Measurements from ENCODE around the gene RUNX1. TPM values are rescaled to one million over a fixed set of nuclear protein-coding genes. Genes with fewer than 3 reads are reported as not detected.
A peak's percentile ranks its signal among the peaks of the same experiment; 100 is the strongest.

The RUNX1 gene
- total RNA-seq, 2 donors from 2014 or later, result 97.0 to 110 TPM

- H3K27ac Mint-ChIP-seq, result peak overlapping the region; percentile 88
- no peaks in the 10 kb centered on the region for H3K36me3 Mint-ChIP-seq (ENCODE audit: low read depth)
- no peaks in the 10 kb centered on the region for H3K27me3 Mint-ChIP-seq
- peaks cover 69% of the 10 kb centered on the region for H3K4me1 Mint-ChIP-seq
- no peak for DNase-seq
- no peak for ATAC-seq
- H3K9me3 ChIP-seq (ENCODE audit: control insufficient read depth, low read length, poor library complexity, severe bottlenecking), result no peaks in the 10 kb centered on the region
- no peak overlapping the region for H3K4me3 Mint-ChIP-seq
Measured at GRCh38 chr21:35016071-35016470, 33.0 kb downstream of the RUNX1 start.

GRCh38 chr21:35015435-35016024 is 33.6 kb downstream of the RUNX1 start:
- Mint-ChIP-seq H3K4me1 (peaks cover 70% of the 10 kb centered on the region), H3K27me3 (no peaks in the 10 kb centered on the region), H3K4me3 (peak overlapping the region; percentile 28), H3K36me3 (ENCODE audit: low read depth) (no peaks in the 10 kb centered on the region), H3K27ac (peak overlapping the region; percentile 44)
- ATAC-seq, result peak; percentile 81
- H3K9me3 ChIP-seq (ENCODE audit: control insufficient read depth, low read length, poor library complexity, severe bottlenecking), result no peaks in the 10 kb centered on the region
- no peak for DNase-seq

- H3K27ac Mint-ChIP-seq, result peak overlapping the region; percentile 44
- DNase-seq (no peak), ATAC-seq (no peak)
- no peaks in the 10 kb centered on the region for H3K9me3 ChIP-seq (ENCODE audit: control insufficient read depth, low read length, poor library complexity, severe bottlenecking)
- no peaks in the 10 kb centered on the region for H3K27me3 Mint-ChIP-seq
- no peaks in the 10 kb centered on the region for H3K36me3 Mint-ChIP-seq (ENCODE audit: low read depth)
- peaks cover 69% of the 10 kb centered on the region for H3K4me1 Mint-ChIP-seq
- H3K4me3 Mint-ChIP-seq, result no peak overlapping the region
Measured at GRCh38 chr21:35014302-35015041, 34.6 kb downstream of the RUNX1 start.

GRCh38 chr21:35011681-35012080 is 37.4 kb downstream of the RUNX1 start:
- no peaks in the 10 kb centered on the region for H3K9me3 ChIP-seq (ENCODE audit: control insufficient read depth, low read length, poor library complexity, severe bottlenecking)
- DNase-seq (no peak), ATAC-seq (peak; percentile 49)
- H3K4me3 Mint-ChIP-seq, result peak overlapping the region; percentile 61
- peaks cover 70% of the 10 kb centered on the region for H3K4me1 Mint-ChIP-seq
- H3K27ac Mint-ChIP-seq, result peak overlapping the region; percentile 73
- H3K27me3 Mint-ChIP-seq, result no peaks in the 10 kb centered on the region
- H3K36me3 Mint-ChIP-seq (ENCODE audit: low read depth), result peaks cover 3% of the 10 kb centered on the region

- Mint-ChIP-seq H3K4me3 (peak overlapping the region; percentile 12), H3K36me3 (ENCODE audit: low read depth) (peaks cover 3% of the 10 kb centered on the region), H3K27me3 (no peaks in the 10 kb centered on the region), H3K27ac (peak overlapping the region; percentile 73), H3K4me1 (peaks cover 70% of the 10 kb centered on the region)
- no peak for DNase-seq
- ATAC-seq, result no peak
- no peaks in the 10 kb centered on the region for H3K9me3 ChIP-seq (ENCODE audit: control insufficient read depth, low read length, poor library complexity, severe bottlenecking)
Measured at GRCh38 chr21:35010447-35010846, 38.7 kb downstream of the RUNX1 start.

GRCh38 chr21:35007348-35007747 is 41.8 kb downstream of the RUNX1 start:
- Mint-ChIP-seq H3K4me3 (peak overlapping the region; percentile 33), H3K4me1 (peaks cover 69% of the 10 kb centered on the region), H3K27me3 (no peaks in the 10 kb centered on the region), H3K36me3 (ENCODE audit: low read depth) (peaks cover 3% of the 10 kb centered on the region), H3K27ac (peak overlapping the region; percentile 88)
- no peaks in the 10 kb centered on the region for H3K9me3 ChIP-seq (ENCODE audit: control insufficient read depth, low read length, poor library complexity, severe bottlenecking)
- DNase-seq (no peak), ATAC-seq (no peak)

GRCh38 chr21:35006771-35007170 is 42.3 kb downstream of the RUNX1 start:
- Mint-ChIP-seq H3K27ac (peak overlapping the region; percentile 88), H3K4me3 (no peak overlapping the region), H3K4me1 (peaks cover 67% of the 10 kb centered on the region), H3K36me3 (ENCODE audit: low read depth) (peaks cover 3% of the 10 kb centered on the region), H3K27me3 (no peaks in the 10 kb centered on the region)
- no peak for DNase-seq
- ATAC-seq, result no peak
- H3K9me3 ChIP-seq (ENCODE audit: control insufficient read depth, low read length, poor library complexity, severe bottlenecking), result no peaks in the 10 kb centered on the region

- ATAC-seq, result no peak
- H3K9me3 ChIP-seq (ENCODE audit: control insufficient read depth, low read length, poor library complexity, severe bottlenecking), result no peaks in the 10 kb centered on the region
- H3K36me3 Mint-ChIP-seq (ENCODE audit: low read depth), result peaks cover 3% of the 10 kb centered on the region
- H3K4me3 Mint-ChIP-seq, result no peak overlapping the region
- peak overlapping the region; percentile 88 for H3K27ac Mint-ChIP-seq
- no peak for DNase-seq
- no peaks in the 10 kb centered on the region for H3K27me3 Mint-ChIP-seq
- peaks cover 67% of the 10 kb centered on the region for H3K4me1 Mint-ChIP-seq
Measured at GRCh38 chr21:35006248-35006647, 42.9 kb downstream of the RUNX1 start.

- DNase-seq (no peak), ATAC-seq (no peak)
- Mint-ChIP-seq H3K4me3 (no peak overlapping the region), H3K36me3 (ENCODE audit: low read depth) (peaks cover 3% of the 10 kb centered on the region), H3K4me1 (peaks cover 65% of the 10 kb centered on the region), H3K27ac (peak overlapping the region; percentile 88), H3K27me3 (no peaks in the 10 kb centered on the region)
- H3K9me3 ChIP-seq (ENCODE audit: control insufficient read depth, low read length, poor library complexity, severe bottlenecking), result no peaks in the 10 kb centered on the region
Measured at GRCh38 chr21:35005560-35006224, 43.4 kb downstream of the RUNX1 start.

GRCh38 chr21:35005077-35005476 is 44.0 kb downstream of the RUNX1 start:
- H3K27ac Mint-ChIP-seq, result peak overlapping the region; percentile 88
- H3K4me1 Mint-ChIP-seq, result peaks cover 65% of the 10 kb centered on the region
- ATAC-seq, result no peak
- H3K36me3 Mint-ChIP-seq (ENCODE audit: low read depth), result peaks cover 3% of the 10 kb centered on the region
- H3K4me3 Mint-ChIP-seq, result no peak overlapping the region
- DNase-seq, result no peak
- H3K27me3 Mint-ChIP-seq, result no peaks in the 10 kb centered on the region
- H3K9me3 ChIP-seq (ENCODE audit: control insufficient read depth, low read length, poor library complexity, severe bottlenecking), result no peaks in the 10 kb centered on the region

GRCh38 chr21:35004314-35004713 is 44.8 kb downstream of the RUNX1 start:
- Mint-ChIP-seq H3K27ac (no peak overlapping the region), H3K36me3 (ENCODE audit: low read depth) (peaks cover 3% of the 10 kb centered on the region), H3K27me3 (no peaks in the 10 kb centered on the region), H3K4me3 (no peak overlapping the region), H3K4me1 (peaks cover 70% of the 10 kb centered on the region)
- ATAC-seq (no peak), DNase-seq (no peak)
- H3K9me3 ChIP-seq (ENCODE audit: control insufficient read depth, low read length, poor library complexity, severe bottlenecking), result no peaks in the 10 kb centered on the region

GRCh38 chr21:35002879-35003722 is 46.0 kb downstream of the RUNX1 start:
- no peak overlapping the region for H3K4me3 Mint-ChIP-seq
- peaks cover 75% of the 10 kb centered on the region for H3K4me1 Mint-ChIP-seq
- peak overlapping the region; percentile 34 for H3K27ac Mint-ChIP-seq
- H3K9me3 ChIP-seq (ENCODE audit: control insufficient read depth, low read length, poor library complexity, severe bottlenecking), result no peaks in the 10 kb centered on the region
- no peak for DNase-seq
- no peaks in the 10 kb centered on the region for H3K36me3 Mint-ChIP-seq (ENCODE audit: low read depth)
- ATAC-seq, result no peak
- no peaks in the 10 kb centered on the region for H3K27me3 Mint-ChIP-seq
